Peyer's patch (tissue), 4 donors: Measurements from ENCODE around the gene CHAF1A.

Experiments
- POLR2A ChIP-seq, 2 donors: fragments of 450-650 bp; IDR thresholded peaks; one replicate each; pipeline ENCODE4 v1.5.1; 2017; ENCODE audit warnings: antibody characterized with exemption in 2 of 2, mild to moderate bottlenecking in 2 of 2, moderate library complexity in 2 of 2
- TF ChIP-seq, protein P1 (sequence below), 6 experiments: fragments of 450-650 bp in 4 of 6; fragments of 200-600 bp in 2 of 6; sonication (generic) in 1 of 6; IDR thresholded peaks; one replicate each; pipeline ENCODE4 v1.5.1; 2017 to 2019; ENCODE audit warnings: antibody characterized with exemption in 6 of 6, mild to moderate bottlenecking in 3 of 6, moderate library complexity in 1 of 6

DNA sequence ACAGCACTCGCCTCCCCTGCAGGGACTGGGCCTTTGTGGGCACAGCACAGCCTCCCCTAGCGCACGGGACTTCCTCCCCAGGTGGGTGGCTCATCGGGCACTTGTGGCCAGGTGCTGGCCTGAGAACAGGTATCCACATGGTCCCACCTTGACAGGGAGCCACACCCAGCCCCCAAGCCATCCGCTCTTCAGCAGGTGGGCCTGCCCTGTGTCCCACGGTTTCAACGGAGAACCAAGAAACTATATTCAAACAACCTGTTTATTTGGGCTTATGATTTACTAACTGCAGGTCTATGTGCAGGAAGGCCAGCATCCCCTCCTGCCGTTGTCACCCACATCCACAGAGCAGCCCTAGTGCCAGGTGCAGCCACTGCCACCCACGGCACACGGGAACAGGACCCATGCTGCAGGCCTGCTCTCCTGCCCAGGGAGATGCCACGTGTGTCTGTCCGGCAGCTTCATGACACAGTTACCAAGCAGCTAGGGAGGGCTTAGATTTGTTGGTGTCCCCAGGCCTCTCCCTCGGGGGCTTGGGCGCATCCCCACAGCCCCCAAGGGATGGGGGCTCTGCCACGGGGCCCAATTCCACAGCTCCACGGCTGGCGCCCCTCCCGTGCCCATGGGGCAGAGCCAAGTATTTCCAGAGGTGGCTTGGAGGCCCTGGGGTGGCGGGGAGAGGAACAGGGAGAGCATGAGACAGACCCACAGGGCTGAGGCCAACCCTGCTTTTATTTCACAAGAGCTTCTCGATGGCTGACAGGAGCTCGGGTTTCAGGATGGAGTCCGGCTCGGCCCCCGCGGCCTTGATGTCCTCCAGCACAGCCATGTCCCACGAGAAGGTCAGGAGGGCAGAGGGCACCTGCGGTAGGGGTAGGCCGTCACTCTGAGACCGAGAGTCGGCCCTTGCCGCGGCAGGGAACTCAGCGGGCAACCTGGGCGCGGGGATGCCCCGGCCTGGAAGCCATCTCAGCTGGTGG is 42.6 kb downstream of the CHAF1A start:
- TF ChIP-seq POLR2A (IDR thresholded peaks at IDR 0.05): no peak
- TF ChIP-seq, protein P1, sequence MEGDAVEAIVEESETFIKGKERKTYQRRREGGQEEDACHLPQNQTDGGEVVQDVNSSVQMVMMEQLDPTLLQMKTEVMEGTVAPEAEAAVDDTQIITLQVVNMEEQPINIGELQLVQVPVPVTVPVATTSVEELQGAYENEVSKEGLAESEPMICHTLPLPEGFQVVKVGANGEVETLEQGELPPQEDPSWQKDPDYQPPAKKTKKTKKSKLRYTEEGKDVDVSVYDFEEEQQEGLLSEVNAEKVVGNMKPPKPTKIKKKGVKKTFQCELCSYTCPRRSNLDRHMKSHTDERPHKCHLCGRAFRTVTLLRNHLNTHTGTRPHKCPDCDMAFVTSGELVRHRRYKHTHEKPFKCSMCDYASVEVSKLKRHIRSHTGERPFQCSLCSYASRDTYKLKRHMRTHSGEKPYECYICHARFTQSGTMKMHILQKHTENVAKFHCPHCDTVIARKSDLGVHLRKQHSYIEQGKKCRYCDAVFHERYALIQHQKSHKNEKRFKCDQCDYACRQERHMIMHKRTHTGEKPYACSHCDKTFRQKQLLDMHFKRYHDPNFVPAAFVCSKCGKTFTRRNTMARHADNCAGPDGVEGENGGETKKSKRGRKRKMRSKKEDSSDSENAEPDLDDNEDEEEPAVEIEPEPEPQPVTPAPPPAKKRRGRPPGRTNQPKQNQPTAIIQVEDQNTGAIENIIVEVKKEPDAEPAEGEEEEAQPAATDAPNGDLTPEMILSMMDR (IDR thresholded peaks at IDR 0.05): no peak
